GM19463 (cell line): ENCODE results near the gene MYO16.
"Not testable (repeated sequence)": the region's sequence is repeated elsewhere in the genome, so short reads cannot be mapped to it uniquely, and the experiment has no call there.

Experiments used
- ATAC-seq: cut with Tn5 transposase; IDR thresholded peaks from one replicate; pipeline ENCODE4 v1.9.1; 2021; ENCODE audit warnings: mild to moderate bottlenecking, moderate library complexity; ENCODE audit not compliant: unreplicated experiment

MYO16 gene

GRCh38 chr13:109024611-109025010, 395.2 kb downstream of the MYO16 start:
- no peak for ATAC-seq

GRCh38 chr13:109026266-109026665, 396.9 kb downstream of the MYO16 start:
- ATAC-seq = no peak

- ATAC-seq = no peak
Observed at GRCh38 chr13:109028624-109029023, 399.2 kb downstream of the MYO16 start.

GRCh38 chr13:109033090-109033489, 403.7 kb downstream of the MYO16 start:
- ATAC-seq = no peak

- ATAC-seq = no peak
Observed at GRCh38 chr13:109036078-109036780, 406.8 kb downstream of the MYO16 start.

GRCh38 chr13:109043636-109044035, 414.2 kb downstream of the MYO16 start:
- no peak for ATAC-seq

- ATAC-seq = no peak
Observed at GRCh38 chr13:109055850-109056249, 426.4 kb downstream of the MYO16 start.

GRCh38 chr13:109058087-109058486, 428.7 kb downstream of the MYO16 start:
- no peak for ATAC-seq

GRCh38 chr13:109072505-109072904, 443.1 kb downstream of the MYO16 start:
- no peak for ATAC-seq

- no peak for ATAC-seq
Observed at GRCh38 chr13:109074436-109074835, 445.0 kb downstream of the MYO16 start.

- ATAC-seq = no peak
Observed at GRCh38 chr13:109074853-109075252, 445.4 kb downstream of the MYO16 start.

GRCh38 chr13:109087916-109088623, 458.7 kb downstream of the MYO16 start:
- no peak for ATAC-seq

GRCh38 chr13:109088624-109088917, 459.2 kb downstream of the MYO16 start:
- no peak for ATAC-seq

- ATAC-seq = no peak
Observed at GRCh38 chr13:109090796-109091195, 461.4 kb downstream of the MYO16 start.

GRCh38 chr13:109091249-109091648, 461.8 kb downstream of the MYO16 start:
- ATAC-seq = no peak

- ATAC-seq = not testable (repeated sequence)
Observed at GRCh38 chr13:109092186-109092585, 462.8 kb downstream of the MYO16 start.

GRCh38 chr13:109093998-109094397, 464.6 kb downstream of the MYO16 start:
- ATAC-seq = no peak

- no peak for ATAC-seq
Observed at GRCh38 chr13:109095126-109095525, 465.7 kb downstream of the MYO16 start.

GRCh38 chr13:109096101-109096500, 466.7 kb downstream of the MYO16 start:
- no peak for ATAC-seq

- ATAC-seq = no peak
Observed at GRCh38 chr13:109100705-109101304, 471.4 kb downstream of the MYO16 start.

- no peak for ATAC-seq
Observed at GRCh38 chr13:109101550-109102144, 472.2 kb downstream of the MYO16 start.

- ATAC-seq = no peak
Observed at GRCh38 chr13:109105899-109106298, 476.5 kb downstream of the MYO16 start.
